Endothelial cell (in vitro differentiated cells): ENCODE measurements around the gene SLCO1A2. TPM values are rescaled to one million over a fixed set of nuclear protein-coding genes. Genes with fewer than 3 reads are reported as not detected.

ENCODE experiments used
- DNase-seq: peaks from one replicate; pipeline ENCODE4 v3.0.0; 2021; ENCODE audit warnings: low spot score
- H3K27ac Mint-ChIP-seq: one replicate; pipeline ENCODE4 v1.8.0; 2021; ENCODE audit warnings: mixed read lengths, inconsistent platforms; ENCODE audit not compliant: unreplicated experiment
- H3K27me3 Mint-ChIP-seq: one replicate; pipeline ENCODE4 v1.8.0; 2021; ENCODE audit warnings: mild to moderate bottlenecking, moderate library complexity, mixed read lengths, inconsistent platforms; ENCODE audit not compliant: unreplicated experiment
- H3K36me3 Mint-ChIP-seq: one replicate; pipeline ENCODE4 v1.8.0; 2021; ENCODE audit warnings: mild to moderate bottlenecking, low read depth, mixed read lengths, inconsistent platforms; ENCODE audit not compliant: unreplicated experiment
- H3K4me1 Mint-ChIP-seq: one replicate; pipeline ENCODE4 v1.8.0; 2021; ENCODE audit warnings: mild to moderate bottlenecking, mixed read lengths, inconsistent platforms; ENCODE audit not compliant: unreplicated experiment
- H3K4me3 Mint-ChIP-seq: one replicate; pipeline ENCODE4 v1.8.0; 2021; ENCODE audit warnings: mild to moderate bottlenecking, mixed read lengths, inconsistent platforms; ENCODE audit not compliant: unreplicated experiment
- H3K9me3 Mint-ChIP-seq: one replicate; pipeline ENCODE4 v1.8.0; 2021; ENCODE audit warnings: mixed read lengths, inconsistent platforms; ENCODE audit not compliant: unreplicated experiment
- CTCF ChIP-seq: fragments of 200-600 bp; sonication (generic); IDR thresholded peaks from one replicate; pipeline ENCODE4 v1.5.0; 2021; ENCODE audit warnings: antibody characterized with exemption; ENCODE audit not compliant: unreplicated experiment
- total RNA-seq: library from RNA; stranded (reverse); fragmentation: NEBNext Ultra II Directional; extraction: Animal tissue kit (Norgen Biotek cat#: 25700); gene quantifications from one replicate; pipeline ENCODE4 v1.2.1, GENCODE V29; 2021; ENCODE audit not compliant: unreplicated experiment

Gene SLCO1A2
- total RNA-seq, 1 donor from 2014 or later, result 2.1 TPM

GRCh38 chr12:21353487-21353886 is 18.8 kb upstream of the SLCO1A2 start:
- Mint-ChIP-seq H3K27me3 (no peaks in the 10 kb centered on the region), H3K27ac (no peak overlapping the region), H3K4me3 (no peak overlapping the region), H3K36me3 (no peaks in the 10 kb centered on the region), H3K9me3 (no peaks in the 10 kb centered on the region), H3K4me1 (no peaks in the 10 kb centered on the region)
- no peak for DNase-seq
- TF ChIP-seq CTCF, result no peak

GRCh38 chr12:21350975-21351374 is 16.3 kb upstream of the SLCO1A2 start:
- DNase-seq, result no peak
- Mint-ChIP-seq H3K4me1 (no peaks in the 10 kb centered on the region), H3K4me3 (no peak overlapping the region), H3K27me3 (no peaks in the 10 kb centered on the region), H3K27ac (no peak overlapping the region), H3K9me3 (no peaks in the 10 kb centered on the region), H3K36me3 (no peaks in the 10 kb centered on the region)
- no peak for TF ChIP-seq CTCF

- H3K9me3 Mint-ChIP-seq, result no peaks in the 10 kb centered on the region
- H3K36me3 Mint-ChIP-seq, result no peaks in the 10 kb centered on the region
- no peaks in the 10 kb centered on the region for H3K27me3 Mint-ChIP-seq
- DNase-seq, result no peak
- no peaks in the 10 kb centered on the region for H3K4me1 Mint-ChIP-seq
- TF ChIP-seq CTCF, result no peak
- no peak overlapping the region for H3K4me3 Mint-ChIP-seq
- no peak overlapping the region for H3K27ac Mint-ChIP-seq
These were observed 12.0 kb upstream of the SLCO1A2 start for GRCh38 chr12:21346542-21347205.

GRCh38 chr12:21343636-21344035 is 8.9 kb upstream of the SLCO1A2 start:
- H3K4me3 Mint-ChIP-seq, result no peak overlapping the region
- no peaks in the 10 kb centered on the region for H3K36me3 Mint-ChIP-seq
- no peak for TF ChIP-seq CTCF
- no peak for DNase-seq
- H3K27me3 Mint-ChIP-seq, result no peaks in the 10 kb centered on the region
- H3K27ac Mint-ChIP-seq, result no peak overlapping the region
- peaks cover 4% of the 10 kb centered on the region for H3K4me1 Mint-ChIP-seq
- no peaks in the 10 kb centered on the region for H3K9me3 Mint-ChIP-seq

GRCh38 chr12:21341769-21342168 is 7.1 kb upstream of the SLCO1A2 start:
- Mint-ChIP-seq H3K4me1 (peaks cover 4% of the 10 kb centered on the region), H3K27ac (no peak overlapping the region), H3K4me3 (no peak overlapping the region), H3K9me3 (no peaks in the 10 kb centered on the region), H3K27me3 (no peaks in the 10 kb centered on the region), H3K36me3 (no peaks in the 10 kb centered on the region)
- no peak for TF ChIP-seq CTCF
- no peak for DNase-seq
